Measurements from ENCODE around the gene PALB2. TPM values are rescaled to one million over a fixed set of nuclear protein-coding genes. Genes with fewer than 3 reads are reported as not detected.
A peak's percentile ranks its signal among the peaks of the same experiment; 100 is the strongest.
"Not testable (repeated sequence)": the region's sequence is repeated elsewhere in the genome, so short reads cannot be mapped to it uniquely, and the experiment has no call there.

PALB2 gene
- total RNA-seq, 1 donor from 2014 or later, result 6.3 TPM

GRCh38 chr16:23650674-23651416 lies 9.7 kb upstream of the PALB2 start:
- DNase-seq (ENCODE audit: low spot score), result no peak

DNA sequence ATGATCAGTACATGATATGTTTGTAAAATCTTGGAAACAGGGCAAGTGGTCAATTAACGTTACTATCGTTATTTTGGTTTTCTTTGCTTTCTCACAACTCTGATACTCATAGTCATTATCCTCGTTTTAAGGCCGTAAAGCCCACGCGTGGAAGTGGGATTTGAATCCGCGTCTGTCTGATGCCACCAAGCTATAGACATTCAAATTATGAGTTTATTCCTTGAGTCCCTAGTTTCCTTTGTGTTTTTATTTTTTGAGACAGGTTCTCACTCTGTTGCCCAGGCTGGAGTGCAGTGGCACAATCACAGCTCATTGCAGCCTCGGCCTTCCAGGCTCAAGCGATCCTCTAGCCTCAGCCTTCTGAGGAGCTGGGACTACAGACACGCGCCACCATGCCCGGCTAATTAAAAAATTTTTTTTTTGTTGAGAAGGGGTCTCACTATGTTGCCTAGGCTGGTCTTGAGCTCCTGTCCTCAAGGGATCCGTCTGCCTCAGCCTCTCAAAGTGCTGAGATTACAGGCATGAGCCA lies 1.2 kb upstream of the PALB2 start:
- DNase-seq (ENCODE audit: low spot score), result no peak

DNA sequence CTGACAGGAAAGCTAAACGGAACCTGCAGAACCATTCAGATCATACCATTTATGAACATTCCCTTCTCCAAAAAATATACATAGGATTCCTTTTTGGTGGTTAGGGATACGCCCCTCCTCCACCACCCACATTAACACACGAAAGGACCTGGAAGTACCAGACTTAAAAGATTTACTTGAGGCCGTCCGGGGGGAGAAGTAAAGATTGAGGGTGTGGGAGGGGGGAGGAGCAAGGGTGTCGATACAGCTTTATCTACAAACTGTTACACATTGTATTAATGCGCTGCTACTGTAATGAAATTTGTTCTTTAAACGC lies 537 bp downstream of the PALB2 start:
- no peak for DNase-seq (ENCODE audit: low spot score)

DNA sequence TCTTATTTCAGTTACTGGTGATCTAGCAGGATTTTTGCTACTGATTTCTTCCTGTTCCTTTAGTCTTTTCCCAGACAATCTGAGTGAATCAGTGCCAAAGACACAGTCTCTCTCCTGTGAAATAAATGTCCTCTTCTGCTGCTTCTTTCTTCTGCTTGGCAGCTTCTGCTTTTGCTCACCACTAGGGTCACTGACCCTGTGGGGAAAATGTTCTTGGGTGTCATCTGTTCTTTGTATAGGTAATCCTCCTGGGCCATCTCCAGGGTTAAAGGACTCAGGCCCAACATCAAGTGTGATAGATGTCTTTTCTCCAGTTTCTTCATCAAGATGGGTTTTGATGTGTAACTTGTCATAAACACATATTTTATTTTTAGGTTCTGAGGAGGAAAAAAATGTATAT lies 5.2 kb downstream of the PALB2 start:
- DNase-seq (ENCODE audit: low spot score), result no peak

DNA sequence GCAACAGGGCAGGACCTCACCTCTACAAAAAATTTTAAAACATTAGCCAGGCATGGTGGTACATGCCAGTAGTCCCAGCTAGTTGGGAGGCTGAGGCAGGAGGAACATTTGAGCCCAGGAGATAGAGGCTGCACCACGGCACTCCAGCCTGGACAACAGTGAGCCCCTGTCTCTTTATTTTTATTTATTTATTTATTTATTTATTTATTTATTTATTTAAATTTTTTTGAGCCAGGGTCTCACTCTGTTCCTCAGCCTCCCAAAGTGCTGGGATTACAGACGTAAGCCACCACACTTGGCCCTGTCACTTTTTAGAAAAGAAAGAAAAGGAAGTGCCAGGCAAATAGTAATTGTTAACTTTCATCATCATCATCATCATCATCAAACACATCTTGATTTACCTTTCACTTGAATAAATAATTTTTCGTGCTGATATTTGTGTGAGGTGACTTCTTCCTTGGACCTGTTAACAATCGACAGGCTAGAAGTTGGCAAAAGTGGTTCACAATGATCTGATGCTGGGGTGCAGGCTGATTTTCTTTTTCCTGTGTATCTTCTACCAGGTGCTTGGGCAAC lies 6.6 kb downstream of the PALB2 start:
- no peak for DNase-seq (ENCODE audit: low spot score)

DNA sequence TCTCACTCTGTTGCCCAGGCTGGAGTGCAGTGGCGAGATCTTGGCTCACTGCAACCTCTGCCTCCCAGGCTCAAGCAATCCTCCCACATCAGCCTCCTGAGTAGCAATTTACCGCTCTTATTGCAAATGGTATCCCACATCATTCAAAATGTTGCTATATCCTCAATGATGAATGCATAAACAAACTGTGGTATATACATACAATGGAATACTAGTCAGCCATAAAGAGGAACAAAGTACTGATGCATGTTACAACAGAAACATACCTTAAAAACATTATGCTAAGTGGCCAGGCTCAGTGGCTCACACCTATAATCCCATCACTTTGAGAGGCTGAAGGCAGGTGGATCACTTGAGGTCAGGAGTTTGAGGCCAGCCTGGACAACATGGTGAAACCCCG lies 9.2 kb downstream of the PALB2 start:
- not testable (repeated sequence) for DNase-seq (ENCODE audit: low spot score)

GRCh38 chr16:23629516-23629915 lies 11.6 kb downstream of the PALB2 start:
- DNase-seq (ENCODE audit: low spot score), result no peak

DNA sequence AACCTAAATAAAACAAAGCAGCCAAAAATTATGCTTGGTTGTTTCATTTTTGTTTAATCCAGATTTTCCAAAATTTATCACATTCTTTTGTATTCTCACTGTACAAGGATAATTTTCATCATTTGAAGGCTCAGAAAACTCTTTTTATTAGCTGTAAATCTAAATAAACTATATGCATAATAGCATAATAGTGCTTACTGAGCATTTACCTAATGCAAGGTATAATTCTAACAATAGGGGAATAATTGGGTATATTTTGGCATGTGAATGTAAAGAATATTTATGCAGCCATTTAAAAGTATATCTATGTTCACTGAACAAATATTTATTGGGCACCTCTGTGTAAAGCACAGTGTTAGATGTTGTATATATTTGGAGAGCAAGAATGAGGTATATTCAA lies 17.0 kb downstream of the PALB2 start:
- DNase-seq (ENCODE audit: low spot score), result no peak

- no peak for DNase-seq (ENCODE audit: low spot score)
Observed at GRCh38 chr16:23615805-23616204, 25.3 kb downstream of the PALB2 start.

DNA sequence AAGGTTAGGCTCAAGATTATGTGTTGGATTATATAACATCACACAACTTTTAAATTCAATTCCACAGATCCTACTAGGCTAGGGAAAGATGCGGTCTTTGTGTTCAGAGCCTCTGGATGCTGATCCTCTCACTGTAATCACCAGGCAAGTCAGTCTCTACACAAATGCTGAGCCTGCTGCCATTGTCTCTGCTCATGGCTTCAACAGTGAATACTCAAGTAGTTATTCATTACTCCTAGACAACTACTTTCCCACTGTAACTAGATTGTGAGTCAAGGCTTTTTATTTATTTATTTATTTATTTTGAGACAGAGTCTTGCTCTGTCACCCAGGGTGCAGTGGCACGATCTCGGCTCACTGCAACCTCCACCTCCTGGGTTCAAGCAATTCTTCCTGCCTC lies 29.2 kb downstream of the PALB2 start:
- no peak for DNase-seq (ENCODE audit: low spot score)

DNA sequence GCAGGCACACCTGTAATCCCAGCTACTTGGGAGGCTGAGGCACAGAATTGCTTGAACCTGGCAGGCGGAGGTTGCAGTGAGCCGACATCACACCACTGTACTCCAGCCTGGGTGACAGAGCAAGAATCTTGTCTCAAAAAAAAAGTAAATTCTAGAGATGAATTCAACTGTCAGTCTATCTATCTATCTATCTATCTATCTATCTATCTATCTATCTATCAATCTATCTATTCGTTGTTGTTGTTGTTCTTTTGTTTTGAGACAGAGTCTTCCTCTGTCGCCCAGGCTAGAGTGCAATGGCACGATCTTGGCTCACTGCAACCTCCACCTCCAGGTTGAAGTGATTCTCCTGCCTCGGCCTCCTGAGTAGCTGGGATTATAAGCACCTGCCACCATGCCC lies 30.2 kb downstream of the PALB2 start:
- DNase-seq (ENCODE audit: low spot score), result not testable (repeated sequence)

- DNase-seq (ENCODE audit: low spot score), result no peak
Observed at GRCh38 chr16:23609929-23610328, 31.2 kb downstream of the PALB2 start.

DNA sequence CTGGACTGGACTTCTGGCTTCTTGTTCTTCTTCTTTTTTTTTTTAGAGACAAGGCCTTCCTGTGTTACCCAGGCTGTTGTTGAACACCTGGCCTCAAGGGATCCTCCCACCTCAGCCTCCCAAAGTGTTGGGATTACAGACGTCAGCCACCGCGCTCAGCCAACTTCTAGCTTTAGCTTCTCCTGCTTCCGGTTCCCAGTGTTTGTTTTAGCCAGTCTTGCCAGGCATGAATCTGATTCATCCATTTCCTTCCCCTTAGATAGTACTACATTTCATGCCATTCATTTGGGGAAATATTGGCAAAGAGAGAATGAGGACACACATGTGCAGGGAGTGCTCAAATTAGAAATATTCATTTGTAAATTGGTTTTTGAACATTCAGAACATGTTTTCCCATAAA lies 32.9 kb downstream of the PALB2 start:
- no peak for DNase-seq (ENCODE audit: low spot score)

DNA sequence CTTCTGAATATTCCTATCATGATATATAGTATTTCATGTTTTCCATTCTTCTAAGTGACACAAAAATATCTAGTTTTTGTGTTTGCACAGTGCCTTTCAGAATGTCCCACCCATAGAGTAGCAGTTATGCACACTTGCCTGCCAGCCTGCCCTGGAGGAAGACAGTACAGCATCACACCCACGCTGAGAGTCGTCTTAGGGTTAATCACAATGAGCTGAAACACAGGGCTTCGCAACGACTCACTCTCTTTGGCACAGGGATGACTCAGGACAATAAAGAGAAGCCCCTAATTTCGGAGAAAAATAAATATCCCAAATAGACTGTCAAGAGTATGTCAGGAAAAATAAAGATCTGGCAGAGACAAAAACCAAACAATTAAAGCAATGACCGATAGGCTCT lies 33.4 kb downstream of the PALB2 start:
- no peak for DNase-seq (ENCODE audit: low spot score)

DNA sequence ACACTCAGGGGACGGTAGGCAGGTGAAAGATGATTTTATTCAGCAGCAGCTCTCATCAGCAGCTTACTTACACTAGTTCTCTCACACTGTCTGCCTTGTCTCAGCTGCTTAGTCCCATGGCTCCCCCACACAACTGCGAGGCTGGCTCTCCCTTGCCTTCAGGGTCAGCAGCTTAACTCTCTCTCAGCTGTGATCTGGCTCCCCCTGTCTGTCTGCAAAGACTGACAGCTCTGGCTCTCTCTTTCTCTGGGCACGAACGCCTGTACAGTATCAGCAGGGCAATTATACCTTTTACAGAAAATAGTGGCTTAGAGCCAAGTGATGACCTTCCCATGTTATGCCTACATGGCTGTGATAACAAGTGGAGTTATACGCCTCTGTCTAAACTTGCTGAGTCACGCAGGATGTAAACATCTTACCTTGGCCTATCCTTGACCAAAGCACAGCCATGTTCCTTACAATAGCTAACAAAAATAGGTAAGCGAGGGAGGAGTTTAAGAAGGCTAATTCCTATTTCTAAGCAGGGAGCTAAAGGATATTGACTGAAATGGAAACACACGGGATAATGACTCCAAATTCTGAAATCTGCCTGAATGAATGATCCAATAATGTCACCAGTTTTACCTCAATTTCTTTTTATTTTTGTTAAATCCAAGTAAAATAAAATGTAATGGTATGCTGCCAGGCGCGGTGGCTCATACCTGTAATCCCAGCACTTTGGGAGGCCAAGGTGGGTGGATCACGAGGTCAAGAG lies 43.9 kb downstream of the PALB2 start:
- peak; percentile 29 for DNase-seq (ENCODE audit: low spot score)

- DNase-seq (ENCODE audit: low spot score), result peak; percentile 92
Observed at GRCh38 chr16:23595951-23596720, 45.0 kb downstream of the PALB2 start, which contains the start of gene NDUFAB1. NDUFAB1 (minus strand) TSS chr16:23596316; CDS start chr16:23596290, 26 bp downstream.

DNA sequence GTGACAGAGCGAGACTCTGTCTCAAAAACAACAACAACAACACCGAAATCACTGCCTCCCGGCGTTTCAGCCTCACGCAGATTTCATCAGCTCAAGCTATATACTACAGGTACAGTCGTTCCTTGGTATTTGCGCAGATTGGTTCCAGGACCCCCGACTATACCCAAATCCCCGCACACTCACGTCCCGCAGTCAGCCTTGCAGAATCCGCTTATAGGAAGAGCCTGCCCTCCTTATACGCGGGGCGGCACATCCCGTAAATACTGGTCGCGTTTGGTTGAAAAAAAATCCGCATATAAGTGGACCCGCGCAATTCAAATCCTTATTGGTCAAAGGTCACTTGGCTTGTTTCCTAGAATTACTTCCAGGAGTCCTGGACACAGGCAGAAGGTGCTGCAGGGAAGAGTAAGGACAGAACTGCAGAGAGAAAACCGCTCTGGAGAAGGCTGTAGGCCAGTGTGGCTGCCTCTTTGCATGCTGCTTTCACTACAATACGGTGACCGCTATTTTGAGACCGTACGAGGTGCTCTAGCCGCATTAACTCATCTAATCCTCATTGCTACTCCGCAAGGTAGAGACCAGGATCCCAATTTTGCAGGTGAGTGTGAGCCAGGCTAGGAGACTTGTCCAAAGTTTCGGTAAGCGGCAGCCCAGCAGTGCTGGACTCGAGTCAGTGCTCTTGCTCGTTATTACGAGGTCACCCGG lies 45.7 kb downstream of the PALB2 start:
- no peak for DNase-seq (ENCODE audit: low spot score)

GRCh38 chr16:23594186-23594585 lies 46.9 kb downstream of the PALB2 start:
- no peak for DNase-seq (ENCODE audit: low spot score)

DNA sequence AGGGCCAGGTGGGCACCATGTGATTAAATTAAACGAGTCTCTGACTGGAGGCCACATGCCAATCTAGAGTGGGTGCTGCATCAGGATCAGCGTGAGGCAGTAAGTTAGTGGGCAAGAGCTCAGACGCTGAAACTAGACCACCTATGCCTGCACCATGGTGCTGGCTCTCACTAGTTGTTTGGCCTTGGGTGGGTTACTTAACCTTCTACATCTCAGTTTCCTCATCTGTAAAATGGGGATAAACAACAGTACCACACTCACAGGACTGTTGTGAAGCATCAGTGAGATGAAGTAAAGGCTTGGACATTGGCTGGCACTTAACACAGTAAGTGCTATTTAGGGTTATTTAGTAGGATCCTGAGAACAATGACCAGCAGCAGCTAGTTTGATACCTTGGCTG lies 50.9 kb downstream of the PALB2 start:
- DNase-seq (ENCODE audit: low spot score), result no peak

DNA sequence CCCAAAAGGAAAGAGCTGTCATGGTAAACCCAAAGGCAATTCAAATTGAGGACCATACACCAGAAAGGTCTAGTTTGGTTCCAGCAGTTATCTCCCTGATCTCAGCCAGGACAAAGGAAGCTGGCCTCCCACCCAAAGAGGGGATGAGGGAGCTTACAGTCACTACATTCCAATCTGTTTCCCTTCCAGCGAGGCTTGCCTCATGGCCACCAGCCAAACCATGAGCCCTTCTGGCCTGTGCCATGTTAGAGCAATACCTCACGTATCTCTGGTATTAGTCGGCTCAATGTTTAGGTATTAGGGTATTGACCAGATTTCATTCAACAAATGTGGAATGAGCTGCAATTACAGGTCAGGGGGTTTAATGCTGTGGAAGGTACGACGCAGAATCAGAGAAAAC lies 53.4 kb downstream of the PALB2 start:
- peak; percentile 44 for DNase-seq (ENCODE audit: low spot score)
